Measurements from ENCODE around the gene ESYT2.
"Not testable (repeated sequence)": the region's sequence is repeated elsewhere in the genome, so short reads cannot be mapped to it uniquely, and the experiment has no call there.

ESYT2 gene

DNA sequence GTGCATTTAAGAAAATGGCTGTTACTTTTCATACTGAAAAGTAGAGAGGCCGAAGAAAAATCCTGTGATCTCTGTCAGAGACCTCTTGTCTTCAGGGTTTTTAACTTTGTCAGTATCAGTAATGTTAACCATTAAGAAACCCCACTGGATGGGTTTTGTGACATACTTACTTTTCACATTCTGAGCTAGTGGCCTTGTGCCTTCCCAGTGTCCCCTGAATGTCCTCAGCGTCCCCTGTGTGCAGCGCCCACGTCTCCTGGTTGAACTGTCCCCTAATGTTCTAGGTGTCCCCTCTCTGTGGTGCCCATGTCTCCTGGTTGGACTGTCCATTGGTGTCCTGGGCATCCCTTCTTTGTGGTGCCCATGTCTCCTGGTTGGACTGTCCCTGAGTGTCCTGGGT, 36.7 kb upstream of the ESYT2 start:
- TF ChIP-seq, protein P1, sequence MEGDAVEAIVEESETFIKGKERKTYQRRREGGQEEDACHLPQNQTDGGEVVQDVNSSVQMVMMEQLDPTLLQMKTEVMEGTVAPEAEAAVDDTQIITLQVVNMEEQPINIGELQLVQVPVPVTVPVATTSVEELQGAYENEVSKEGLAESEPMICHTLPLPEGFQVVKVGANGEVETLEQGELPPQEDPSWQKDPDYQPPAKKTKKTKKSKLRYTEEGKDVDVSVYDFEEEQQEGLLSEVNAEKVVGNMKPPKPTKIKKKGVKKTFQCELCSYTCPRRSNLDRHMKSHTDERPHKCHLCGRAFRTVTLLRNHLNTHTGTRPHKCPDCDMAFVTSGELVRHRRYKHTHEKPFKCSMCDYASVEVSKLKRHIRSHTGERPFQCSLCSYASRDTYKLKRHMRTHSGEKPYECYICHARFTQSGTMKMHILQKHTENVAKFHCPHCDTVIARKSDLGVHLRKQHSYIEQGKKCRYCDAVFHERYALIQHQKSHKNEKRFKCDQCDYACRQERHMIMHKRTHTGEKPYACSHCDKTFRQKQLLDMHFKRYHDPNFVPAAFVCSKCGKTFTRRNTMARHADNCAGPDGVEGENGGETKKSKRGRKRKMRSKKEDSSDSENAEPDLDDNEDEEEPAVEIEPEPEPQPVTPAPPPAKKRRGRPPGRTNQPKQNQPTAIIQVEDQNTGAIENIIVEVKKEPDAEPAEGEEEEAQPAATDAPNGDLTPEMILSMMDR (IDR thresholded peaks at IDR 0.05; ENCODE audit: extremely low read depth, insufficient read depth, missing control alignments): no peak
- in situ Hi-C loops (cut with MboI; ENCODE audit: low pct_unique_long_range_greater_than_20kb, low sequenced_read_pairs, unreplicated experiment): no loop called here
- no peak for DNase-seq (ENCODE audit: low spot score)

DNA sequence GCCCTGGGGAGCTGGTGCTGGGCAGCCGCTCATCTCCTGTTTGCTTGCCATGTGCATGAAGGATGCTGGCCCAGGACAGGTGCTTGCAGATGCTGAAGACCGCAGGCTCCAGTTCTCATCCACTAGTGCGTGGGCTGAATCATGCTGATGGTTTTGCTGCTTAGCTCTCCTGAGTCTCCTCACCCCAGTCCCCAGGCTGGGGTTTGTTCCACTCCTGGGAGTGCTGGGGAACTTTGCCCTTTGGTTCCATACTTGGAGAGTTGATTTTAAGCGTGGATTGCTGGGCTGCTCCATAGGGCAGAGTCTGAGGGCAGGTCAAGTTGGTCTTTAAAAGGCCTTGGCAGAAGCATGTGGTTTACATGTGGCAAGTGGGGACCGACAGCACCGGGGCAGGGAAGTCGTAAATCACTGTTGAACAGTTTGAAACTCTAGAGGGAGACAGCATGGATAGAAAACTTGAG, 36.2 kb upstream of the ESYT2 start:
- TF ChIP-seq, protein P1 (IDR thresholded peaks at IDR 0.05; ENCODE audit: extremely low read depth, insufficient read depth, missing control alignments): no peak
- in situ Hi-C loops (cut with MboI; ENCODE audit: low pct_unique_long_range_greater_than_20kb, low sequenced_read_pairs, unreplicated experiment): no loop called here
- DNase-seq (ENCODE audit: low spot score): no peak

DNA sequence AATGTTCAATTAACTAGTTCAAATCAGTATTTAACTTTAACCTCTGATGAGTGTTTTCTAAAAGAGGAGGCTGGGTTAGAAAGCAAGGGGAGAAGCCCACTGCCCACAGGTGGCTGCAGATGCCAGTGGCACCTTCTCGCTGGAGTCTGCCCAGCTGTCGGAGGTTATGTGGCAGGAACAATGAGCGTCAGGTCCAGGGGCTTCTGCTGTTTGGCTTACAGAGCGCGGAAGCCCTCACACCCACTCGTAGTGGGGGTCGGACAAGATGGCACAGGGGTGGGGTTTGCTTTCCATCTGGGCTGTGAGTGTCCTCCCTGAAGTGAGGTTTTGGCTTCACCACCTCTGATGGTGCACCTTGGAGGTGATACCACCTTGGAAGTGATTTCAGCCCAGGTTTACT, 35.5 kb upstream of the ESYT2 start:
- in situ Hi-C loops (cut with MboI; ENCODE audit: low pct_unique_long_range_greater_than_20kb, low sequenced_read_pairs, unreplicated experiment): no loop called here
- TF ChIP-seq, protein P1 (IDR thresholded peaks at IDR 0.05; ENCODE audit: extremely low read depth, insufficient read depth, missing control alignments): no peak
- no peak for DNase-seq (ENCODE audit: low spot score)

DNA sequence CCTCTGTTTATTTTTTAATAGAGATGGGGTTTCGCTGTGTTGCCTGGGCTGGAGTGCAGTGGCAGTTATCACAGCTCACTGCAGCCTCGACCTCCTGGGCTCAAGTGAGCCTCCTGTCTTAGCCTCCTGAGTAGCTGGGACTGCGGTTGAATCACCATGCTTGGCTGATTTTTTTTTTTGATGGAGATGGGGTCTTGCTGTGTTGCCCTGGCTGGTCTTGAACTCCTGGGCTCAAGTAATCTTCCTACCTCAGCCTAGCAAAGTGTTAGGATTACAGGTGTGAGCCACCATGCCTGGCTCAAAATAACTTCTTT, 35.2 kb upstream of the ESYT2 start:
- no peak for DNase-seq (ENCODE audit: low spot score)
- in situ Hi-C loops (cut with MboI; ENCODE audit: low pct_unique_long_range_greater_than_20kb, low sequenced_read_pairs, unreplicated experiment): no loop called here
- TF ChIP-seq, protein P1 (IDR thresholded peaks at IDR 0.05; ENCODE audit: extremely low read depth, insufficient read depth, missing control alignments): no peak

DNA sequence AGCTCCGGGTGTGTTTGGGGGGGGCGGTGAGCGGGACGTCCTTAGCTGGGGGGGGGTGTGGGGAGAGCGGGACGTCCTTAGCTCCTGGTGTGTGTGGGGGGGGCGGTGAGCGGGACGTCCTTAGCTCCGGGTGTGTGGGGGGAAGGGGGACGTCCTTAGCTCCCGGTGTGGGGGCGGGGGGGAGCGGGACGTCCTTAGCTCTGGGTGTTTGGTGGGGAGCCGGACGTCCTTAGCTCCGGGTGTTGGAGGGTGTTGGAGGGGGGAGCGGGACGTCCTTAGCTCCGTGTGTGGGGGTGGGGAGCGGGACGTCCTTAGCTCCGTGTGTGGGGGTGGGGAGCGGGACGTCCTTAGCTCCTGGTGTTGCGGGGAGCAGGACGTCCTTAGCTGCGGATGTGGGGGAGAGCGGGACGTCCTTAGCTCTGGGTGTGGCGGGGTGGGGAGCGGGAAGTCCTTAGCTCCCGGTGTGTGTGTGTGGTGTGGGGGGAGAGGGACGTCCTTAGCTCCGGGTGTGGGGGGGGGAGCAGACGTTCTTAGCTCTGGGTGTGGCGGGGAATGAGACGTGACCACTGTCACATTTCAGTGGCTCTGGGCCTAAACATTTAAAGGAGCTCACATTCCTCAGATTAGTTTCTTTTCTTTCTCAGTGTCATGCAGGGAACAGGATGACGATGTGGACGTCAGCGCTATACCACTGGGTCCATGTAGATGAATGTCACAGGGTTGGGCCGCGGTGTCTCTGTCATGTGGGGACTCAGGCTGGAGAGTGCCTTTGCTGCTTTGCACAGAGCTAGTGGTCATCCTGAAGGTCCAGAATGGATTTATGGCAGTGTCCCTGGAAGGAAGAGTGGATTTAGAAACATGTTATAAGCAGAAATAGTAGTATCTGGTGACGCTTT, 34.5 kb upstream of the ESYT2 start:
- in situ Hi-C loops (cut with MboI; ENCODE audit: low pct_unique_long_range_greater_than_20kb, low sequenced_read_pairs, unreplicated experiment): no loop called here
- DNase-seq (ENCODE audit: low spot score): peak; percentile 68

DNA sequence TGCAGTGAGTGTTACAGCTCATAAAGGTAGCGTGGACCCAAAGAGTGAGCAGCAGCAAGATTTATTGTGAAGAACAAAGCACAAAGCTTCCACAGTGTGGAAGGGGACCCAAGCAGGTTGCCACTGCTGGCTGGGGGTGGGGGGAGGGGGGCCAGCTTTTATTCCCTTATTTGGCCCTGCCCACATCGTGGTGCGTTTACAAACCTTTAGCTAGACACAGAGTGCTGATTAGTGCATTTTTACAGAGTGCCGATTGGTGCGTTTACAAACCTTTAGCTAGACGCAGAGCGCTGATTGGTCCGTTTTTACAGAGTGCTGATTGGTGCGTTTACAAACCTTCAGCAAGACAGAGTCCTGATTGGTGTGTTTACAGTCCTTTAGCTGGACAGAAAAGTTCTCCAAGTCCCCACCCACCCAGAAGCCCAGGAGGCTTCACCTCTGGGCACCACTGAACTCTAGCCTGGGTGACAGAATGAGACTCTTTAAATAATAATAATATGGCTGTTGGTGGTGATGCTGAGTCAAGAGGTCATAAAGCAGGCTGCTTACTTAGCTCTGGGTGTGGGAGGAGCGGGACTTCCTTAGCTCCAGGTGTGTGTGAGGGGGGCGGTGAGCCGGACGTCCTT, 33.8 kb upstream of the ESYT2 start:
- DNase-seq (ENCODE audit: low spot score); in situ Hi-C loops (cut with MboI; ENCODE audit: low pct_unique_long_range_greater_than_20kb, low sequenced_read_pairs, unreplicated experiment): not testable (repeated sequence)

More for the DNA sequence above, 34.5 kb upstream of the ESYT2 start:
- TF ChIP-seq, protein P1 (IDR thresholded peaks at IDR 0.05; ENCODE audit: extremely low read depth, insufficient read depth, missing control alignments): no peak
